Hepatocyte (in vitro differentiated cells): Measurements from ENCODE around the gene PDE4D. TPM values are rescaled to one million over a fixed set of nuclear protein-coding genes. Genes with fewer than 3 reads are reported as not detected.

ENCODE experiments used
- DNase-seq: peaks from one replicate; pipeline ENCODE4 v3.0.0-alpha.2; 2016; ENCODE audit warnings: low spot score
- H2AFZ ChIP-seq: fragments of 200-600 bp; sonication (generic); 2 replicates; pipeline ENCODE4 v1.6.0; 2016; ENCODE audit warnings: antibody characterized with exemption, mild to moderate bottlenecking
- H3K27ac ChIP-seq: fragments of 200-600 bp; sonication (generic); 2 replicates; pipeline ENCODE4 v1.5.1; 2016; ENCODE audit warnings: mild to moderate bottlenecking
- H3K27me3 ChIP-seq: fragments of 200-600 bp; sonication (generic); 2 replicates; pipeline ENCODE4 v1.6.1; 2016
- H3K36me3 ChIP-seq: fragments of 200-600 bp; sonication (generic); replicated peaks from 2 replicates; pipeline ENCODE4 v1.5.1; 2016; ENCODE audit warnings: low read depth; ENCODE audit not compliant: insufficient read depth
- H3K4me1 ChIP-seq: fragments of 200-600 bp; sonication (generic); 2 replicates; pipeline ENCODE4 v1.5.1; 2016; ENCODE audit warnings: mild to moderate bottlenecking, moderate library complexity; ENCODE audit not compliant: insufficient read depth
- H3K4me2 ChIP-seq: fragments of 200-600 bp; sonication (generic); 2 replicates; pipeline ENCODE4 v1.6.0; 2016
- H3K4me3 ChIP-seq: fragments of 200-600 bp; sonication (generic); 2 replicates; pipeline ENCODE4 v1.5.1; 2016; ENCODE audit warnings: mild to moderate bottlenecking
- H3K79me2 ChIP-seq: fragments of 200-600 bp; sonication (generic); 2 replicates; pipeline ENCODE4 v1.6.0; 2017; ENCODE audit warnings: mild to moderate bottlenecking
- H3K9me2 ChIP-seq: fragments of 200-600 bp; sonication (generic); replicated peaks from 2 replicates; pipeline ENCODE4 v1.6.0; 2017; ENCODE audit warnings: mild to moderate bottlenecking; ENCODE audit not compliant: insufficient read depth
- H3K9me3 ChIP-seq: fragments of 200-600 bp; sonication (generic); 2 replicates; pipeline ENCODE4 v1.5.1; 2016; ENCODE audit warnings: low read depth, mild to moderate bottlenecking
- H4K20me1 ChIP-seq: fragments of 200-600 bp; sonication (generic); 2 replicates; pipeline ENCODE4 v1.6.0; 2016; ENCODE audit warnings: mild to moderate bottlenecking; ENCODE audit not compliant: insufficient read depth, poor library complexity, severe bottlenecking
- CTCF ChIP-seq: fragments of 200-600 bp; sonication (generic); IDR thresholded peaks from 2 replicates; pipeline ENCODE4 v1.5.1; 2016; ENCODE audit warnings: antibody characterized with exemption, mild to moderate bottlenecking; ENCODE audit not compliant: poor library complexity
- EZH2 ChIP-seq: fragments of 200-600 bp; sonication (generic); IDR thresholded peaks from 2 replicates; pipeline ENCODE4 v1.6.1; 2016; ENCODE audit warnings: antibody characterized with exemption, mild to moderate bottlenecking, borderline replicate concordance
- EZH2phosphoT487 ChIP-seq: fragments of 200-600 bp; sonication (generic); IDR thresholded peaks from one replicate; pipeline ENCODE4 v1.6.1; 2018; ENCODE audit warnings: antibody characterized with exemption, mild to moderate bottlenecking, low read depth, moderate library complexity; ENCODE audit not compliant: unreplicated experiment, severe bottlenecking
- WGBS: methylation state at CpG from one replicate; pipeline ENCODE4 v1.1.6; 2016; ENCODE audit warnings: low lambda C conversion rate; ENCODE audit errors: missing lambda C conversion rate; 5-methylcytosine and 5-hydroxymethylcytosine counted together
- polyA plus RNA-seq: library from polyadenylated mRNA; unstranded; fragments of >200 nt; fragmentation: Nextera tagmentation; extraction: Ambion mirVana; gene quantifications from 2 replicates; pipeline ENCODE4 v1.2.1, GENCODE V29; 2016
- total RNA-seq: library from RNA; depleted of rRNA; stranded (reverse); fragments of >200 nt; gene quantifications from 2 replicates; pipeline ENCODE4 v1.2.3, GENCODE V29; 2014

Gene PDE4D
- total and polyA plus RNA-seq, 2 experiments from 2014 or later: 14.5 to 45.2 TPM

GRCh38 chr5:59683311-59683710 is 210.2 kb downstream of the PDE4D start:
- Histone ChIP-seq H3K4me1 (peaks cover 3% of the 10 kb centered on the region), H3K9me3 (no peaks in the 10 kb centered on the region), H3K9me2 (no peaks in the 10 kb centered on the region), H3K79me2 (no peaks in the 10 kb centered on the region), H3K27ac (no peak overlapping the region), H3K4me2 (no peak overlapping the region), H3K4me3 (no peak overlapping the region), H3K36me3 (no peaks in the 10 kb centered on the region), H4K20me1 (no peaks in the 10 kb centered on the region), H3K27me3 (no peaks in the 10 kb centered on the region), H2AFZ (no peak overlapping the region)
- WGBS: 98% methylated on average over 4 of the region's 4 CpGs
- no peak for DNase-seq
- TF ChIP-seq EZH2phosphoT487: no peak
- TF ChIP-seq EZH2: no peak
- TF ChIP-seq CTCF: no peak

DNA sequence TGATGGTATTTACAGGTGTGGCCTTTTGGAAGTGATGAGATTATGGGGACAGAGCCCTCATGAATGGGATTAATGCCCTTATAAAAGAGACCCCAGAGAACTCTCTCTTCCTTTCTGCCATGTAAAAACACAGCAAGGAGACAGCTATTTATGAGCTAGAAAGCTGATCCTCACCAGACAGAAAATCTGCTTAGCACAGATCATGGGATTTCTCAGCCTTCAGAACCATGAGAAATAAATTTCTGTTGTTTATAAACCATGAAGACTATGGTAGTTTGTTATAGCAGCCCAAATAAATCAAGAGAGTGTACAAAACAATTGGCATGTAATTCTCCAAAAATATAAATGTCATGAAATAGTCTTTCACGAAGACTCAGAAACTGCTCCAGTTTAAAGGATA is 211.0 kb downstream of the PDE4D start:
- Histone ChIP-seq H3K36me3 (no peaks in the 10 kb centered on the region), H3K79me2 (no peaks in the 10 kb centered on the region), H3K4me2 (no peak overlapping the region), H2AFZ (no peak overlapping the region), H3K9me3 (no peaks in the 10 kb centered on the region), H3K9me2 (no peaks in the 10 kb centered on the region), H3K27ac (no peak overlapping the region), H3K27me3 (no peaks in the 10 kb centered on the region), H3K4me3 (no peak overlapping the region), H3K4me1 (peaks cover 3% of the 10 kb centered on the region), H4K20me1 (no peaks in the 10 kb centered on the region)
- TF ChIP-seq CTCF (no peak), EZH2 (no peak), EZH2phosphoT487 (no peak)
- 81% methylated on average over 1 of the region's 1 CpG for WGBS
- no peak for DNase-seq

GRCh38 chr5:59678943-59679342 is 214.6 kb downstream of the PDE4D start:
- H3K4me1 ChIP-seq: no peaks in the 10 kb centered on the region

More at GRCh38 chr5:59678943-59679342, 214.6 kb downstream of the PDE4D start:
- Histone ChIP-seq H4K20me1 (no peaks in the 10 kb centered on the region), H3K36me3 (no peaks in the 10 kb centered on the region), H3K9me2 (no peaks in the 10 kb centered on the region), H2AFZ (no peak overlapping the region), H3K27me3 (no peaks in the 10 kb centered on the region), H3K27ac (no peak overlapping the region), H3K79me2 (no peaks in the 10 kb centered on the region), H3K4me3 (no peak overlapping the region), H3K9me3 (no peaks in the 10 kb centered on the region), H3K4me2 (no peak overlapping the region)
- DNase-seq: no peak
- no peak for TF ChIP-seq EZH2phosphoT487
- no peak for TF ChIP-seq EZH2
- TF ChIP-seq CTCF: no peak
- 67% methylated on average over 2 of the region's 2 CpGs for WGBS
